K562 (cell line): ENCODE measurements around the gene TCF12. TPM values are rescaled to one million over a fixed set of nuclear protein-coding genes. Genes with fewer than 3 reads are reported as not detected.

ENCODE experiments used
- CREB5 ChIP-seq: fragments of 250-450 bp; sonication (Bioruptor Pico); IDR thresholded peaks from 2 replicates; pipeline ENCODE4 v1.5.0; 2020; ENCODE audit warnings: mild to moderate bottlenecking
- HMGXB4 ChIP-seq: sonication (generic); formaldehyde crosslinking; IDR thresholded peaks from 2 replicates; pipeline ENCODE4 v1.8.1; 2023; ENCODE audit warnings: mild to moderate bottlenecking, missing genetic modification reagents
- HNRNPL ChIP-seq: fragments of 200-400 bp; formaldehyde crosslinking; IDR thresholded peaks from 2 replicates; pipeline ENCODE4 v1.6.1; 2017; ENCODE audit warnings: low read depth, mild to moderate bottlenecking, low read length
- IRF9 ChIP-seq: fragments of 450-650 bp; IDR thresholded peaks from 2 replicates; pipeline ENCODE4 v1.6.1; 2016; ENCODE audit warnings: missing biosample characterization, missing genetic modification characterization
- KLF10 ChIP-seq: fragments of 250-450 bp; sonication (Bioruptor Pico); IDR thresholded peaks from 2 replicates; pipeline ENCODE4 v1.6.1; 2021; ENCODE audit warnings: matching md5 sums
- MXD1 ChIP-seq: fragments of 250-450 bp; sonication (Bioruptor Pico); IDR thresholded peaks from 2 replicates; pipeline ENCODE4 v1.8.0; 2021; ENCODE audit warnings: borderline replicate concordance, mild to moderate bottlenecking, moderate library complexity; ENCODE audit not compliant: poor library complexity, severe bottlenecking
- NUFIP1 ChIP-seq: fragments of 450-650 bp; IDR thresholded peaks from 2 replicates; pipeline ENCODE4 v1.6.1; 2018; ENCODE audit not compliant: partially characterized antibody
- POLR2A ChIP-seq: fragments of 450-650 bp; conservative IDR thresholded peaks from 2 replicates; pipeline ENCODE4 v1.6.1; 2016
- POLR2B ChIP-seq: fragments of 450-650 bp; IDR thresholded peaks from 2 replicates; pipeline ENCODE4 v1.6.1; 2018; ENCODE audit warnings: low read depth; ENCODE audit not compliant: partially characterized antibody
- STAT6 ChIP-seq: sonication (generic); formaldehyde crosslinking; IDR thresholded peaks from 2 replicates; pipeline ENCODE4 v1.8.1; 2023; ENCODE audit warnings: mild to moderate bottlenecking, missing genetic modification reagents
- TBL1XR1 ChIP-seq, 2 experiments: IDR thresholded peaks; 2 replicates each; pipeline ENCODE4 v1.6.1; 2012; ENCODE audit warnings: improper control_type of control experiment in 2 of 2, low read length in 2 of 2, mild to moderate bottlenecking in 1 of 2
- ZBTB11 ChIP-seq, 3 experiments: fragments of 200-800 bp in 1 of 3; fragments of 250-450 bp in 1 of 3; fragments of 450-650 bp in 1 of 3; sonication (Bioruptor Pico) in 1 of 3; sonication (Bioruptor generic) in 1 of 3; formaldehyde crosslinking in 1 of 3; IDR thresholded peaks; 2 replicates each; pipeline versions ENCODE4 v1.6.1 to v1.8.0; 2016 to 2022; ENCODE audit warnings: mild to moderate bottlenecking in 2 of 3, missing genetic modification characterization in 2 of 3, missing compliant biosample characterization in 1 of 3, moderate library complexity in 1 of 3
- ZNF165 ChIP-seq: fragments of 250-450 bp; sonication (Bioruptor Pico); IDR thresholded peaks from 2 replicates; pipeline ENCODE4 v1.4.0; 2020; ENCODE audit warnings: borderline replicate concordance
- ZNF511 ChIP-seq: sonication (generic); formaldehyde crosslinking; IDR thresholded peaks from 2 replicates; pipeline ENCODE4 v1.8.0; 2022; ENCODE audit warnings: mild to moderate bottlenecking, missing genetic modification reagents
- ZNF717 ChIP-seq: fragments of 250-450 bp; sonication (Bioruptor Pico); IDR thresholded peaks from 2 replicates; pipeline ENCODE4 v1.5.0; 2021
- polyA plus RNA-seq, 8 experiments: library from polyadenylated mRNA; depleted of rRNA in 4 of 8; stranded (reverse) in 5 of 8; unstranded in 3 of 8; fragments of >200 nt; fragmentation: Nextera tagmentation in 2 of 8; fragmentation: Illumina TruSeq in 1 of 8; extraction: Ambion mirVana in 2 of 8; extraction: Trizol in 1 of 8; gene quantifications; 2 replicates each; pipeline versions ENCODE4 v1.2.1 to v1.2.3, GENCODE V29; 2011 to 2014; ENCODE audit warnings: inconsistent platforms in 1 of 8, missing spikeins in 1 of 8
- total RNA-seq, 7 experiments: library from RNA; depleted of rRNA in 6 of 7; stranded (reverse); fragments of >200 nt in 6 of 7; fragmentation: Illumina TruSeq in 2 of 7; extraction: Trizol in 2 of 7; gene quantifications; 2 replicates each; pipeline versions ENCODE4 v1.2.1 to v1.2.3, GENCODE V29; 2011 to 2021; ENCODE audit warnings: low replicate concordance in 1 of 7

Gene TCF12
- total and polyA plus RNA-seq, 9 of the 15 experiments (the other 6 are each of a cell fraction or from before 2014, with no cell fraction given): 10.5 to 132 (median 52.9) TPM

- TF ChIP-seq ZBTB11 (CRISPR knock-in tag; IDR thresholded peaks at IDR 0.05): peak in 1 of 3 experiments; percentile 79; a peak in 2 of 6 replicates
- peak; percentile 84 for TF ChIP-seq NUFIP1
- no peak for TF ChIP-seq POLR2B
- TF ChIP-seq CREB5 (CRISPR knock-in tag): no peak
- TF ChIP-seq IRF9 (tag): no peak
- TF ChIP-seq MXD1 (CRISPR knock-in tag): no peak
- no peak for TF ChIP-seq HNRNPL
- TF ChIP-seq KLF10 (CRISPR knock-in tag): no peak
- peak; percentile 20; the same call in 1 of the 2 replicates for TF ChIP-seq STAT6
- TF ChIP-seq TBL1XR1 (IDR thresholded peaks at IDR 0.05; ENCODE audit: low read length in 2 of 2): peak in 1 of 2 experiments; percentile 71; a peak in 2 of 4 replicates
- no peak for TF ChIP-seq ZNF511 (CRISPR knock-in tag)
- TF ChIP-seq ZNF717 (CRISPR knock-in tag): no peak
- no peak; the same call in none of the 2 replicates for TF ChIP-seq POLR2A
- no peak for TF ChIP-seq ZNF165 (CRISPR knock-in tag)
- no peak for TF ChIP-seq HMGXB4 (CRISPR knock-in tag)
These were observed 403.6 kb downstream of the TCF12 start (continued) for GRCh38 chr15:57321973-57322601.
